ENCODE data around the gene RTN4. TPM values are rescaled to one million over a fixed set of nuclear protein-coding genes. Genes with fewer than 3 reads are reported as not detected.
"Not testable (repeated sequence)": the region's sequence is repeated elsewhere in the genome, so short reads cannot be mapped to it uniquely, and the experiment has no call there.

The RTN4 gene
- total RNA-seq, 1 experiment from 2014 or later: 110 TPM

DNA sequence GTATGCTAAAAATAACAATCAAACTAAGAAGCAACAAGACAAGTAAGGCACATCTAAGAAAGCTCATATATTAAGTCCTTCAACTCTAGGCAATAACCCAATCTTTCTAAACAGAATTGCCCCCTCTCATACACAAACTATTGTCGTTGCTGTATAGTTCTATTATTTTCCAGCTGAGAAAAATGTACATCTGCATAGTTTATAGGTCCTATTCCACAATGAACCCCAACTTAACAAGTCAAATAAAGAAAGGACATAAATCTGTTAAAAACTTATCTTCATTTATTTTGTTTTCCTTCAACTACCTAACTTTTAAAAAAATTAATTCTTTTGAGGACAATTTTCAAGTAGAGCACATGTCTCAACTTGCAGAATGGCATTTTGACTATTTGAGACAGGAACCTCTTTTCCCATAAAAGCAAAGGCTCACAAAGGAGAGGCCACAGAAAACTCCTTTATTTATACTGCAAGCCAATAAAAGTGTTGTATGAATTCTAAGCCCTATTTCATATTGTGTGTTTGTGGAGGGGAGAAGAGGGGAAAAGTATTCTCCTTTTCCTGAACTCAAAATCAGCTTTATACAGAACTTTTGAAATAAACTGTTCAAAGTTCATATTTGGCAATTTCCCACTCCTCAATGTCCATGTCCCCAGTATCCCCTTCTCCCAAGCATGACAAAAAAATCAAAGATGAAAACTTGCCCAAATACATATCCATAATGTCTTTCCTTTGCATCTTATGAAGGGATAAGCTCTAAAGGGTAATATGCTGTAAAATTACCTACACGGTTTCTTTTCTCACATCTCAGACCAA lies 37.4 kb downstream of the RTN4 start:
- DNase-seq (ENCODE audit: low spot score): no peak
- in situ Hi-C loops (cut with HindIII; ENCODE audit: low sequenced_read_pairs): no loop called here

DNA sequence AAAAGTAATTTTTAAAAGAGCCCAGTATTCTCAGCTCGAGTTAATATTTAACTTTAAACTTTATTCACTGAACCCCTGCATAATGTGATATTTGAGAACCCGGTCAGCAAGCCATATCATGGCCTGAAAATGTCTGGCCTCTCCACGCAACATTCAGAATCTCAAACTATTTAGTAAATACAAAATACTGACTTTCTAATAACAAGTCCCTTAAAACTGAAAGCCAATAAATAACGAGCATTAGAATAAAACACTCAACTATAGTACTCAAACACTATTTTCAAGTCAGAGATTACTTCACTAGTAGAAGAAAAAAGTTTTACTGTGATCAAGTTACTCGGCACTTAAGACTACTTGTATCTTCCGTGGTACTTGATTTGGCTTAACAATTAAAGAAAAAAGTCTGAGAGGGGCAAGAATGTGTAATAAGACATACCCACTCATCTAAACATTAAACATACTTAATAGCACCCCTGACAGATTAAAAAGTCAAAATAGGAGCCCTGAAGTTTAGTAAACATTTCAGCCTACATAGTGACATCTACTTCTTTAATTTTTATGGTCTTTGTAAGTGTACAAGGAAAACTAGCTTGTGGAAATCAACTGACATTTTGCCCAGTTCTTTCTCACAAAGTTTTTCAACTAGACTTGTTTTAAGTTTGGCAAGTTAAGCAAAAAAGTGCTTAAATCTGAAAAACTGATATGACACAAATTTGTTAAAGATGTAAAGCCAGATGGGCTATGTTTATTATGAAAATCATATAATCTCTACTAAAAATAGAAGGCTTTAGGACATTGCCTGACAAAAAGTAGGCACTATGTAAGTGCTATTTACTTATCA lies 38.2 kb downstream of the RTN4 start:
- in situ Hi-C loops (cut with HindIII; ENCODE audit: low sequenced_read_pairs): no loop called here
- no peak for DNase-seq (ENCODE audit: low spot score)

DNA sequence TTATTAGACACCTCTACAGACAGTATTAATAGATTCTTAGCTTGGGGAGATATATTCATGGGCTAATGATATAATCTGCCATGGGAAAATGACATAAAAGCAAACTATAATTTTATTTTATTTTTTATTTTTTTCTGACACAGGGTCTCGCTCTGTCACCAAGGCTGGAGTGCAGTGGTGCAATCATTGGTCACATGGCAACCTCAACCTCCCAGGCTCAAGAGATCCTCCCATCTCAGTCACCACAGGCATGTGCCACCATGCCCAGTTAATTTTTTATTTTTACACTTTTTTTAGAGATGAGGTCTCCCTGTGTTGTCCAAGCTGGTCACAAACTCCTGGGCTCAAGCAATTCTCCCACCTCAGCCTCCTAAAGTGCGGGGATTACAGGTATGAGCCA lies 39.3 kb downstream of the RTN4 start:
- no peak for DNase-seq (ENCODE audit: low spot score)
- in situ Hi-C loops (cut with HindIII; ENCODE audit: low sequenced_read_pairs): no loop called here

DNA sequence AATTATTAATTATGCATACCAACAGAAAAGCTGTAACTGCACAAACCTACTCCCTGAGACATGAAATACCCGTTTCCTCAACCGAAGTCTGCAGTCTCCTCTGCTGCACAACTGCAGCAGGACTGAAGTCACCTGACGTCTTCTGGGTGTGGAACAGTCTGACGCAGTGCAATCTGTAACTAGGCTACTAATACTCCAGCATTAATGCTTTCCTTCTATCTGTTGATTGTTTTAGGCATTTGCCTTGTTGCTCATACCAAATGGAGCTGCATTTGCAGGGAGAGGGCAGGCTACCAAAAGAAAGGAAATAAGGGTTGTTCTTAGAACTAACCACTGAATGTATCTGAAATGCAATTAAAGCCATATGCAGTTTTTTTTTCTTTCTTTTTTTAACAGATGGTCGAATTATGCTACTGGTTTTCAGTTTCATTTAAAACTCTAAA lies 40.1 kb downstream of the RTN4 start:
- in situ Hi-C loops (cut with HindIII; ENCODE audit: low sequenced_read_pairs): no loop called here
- peak; percentile 91 for DNase-seq (ENCODE audit: low spot score)

DNA sequence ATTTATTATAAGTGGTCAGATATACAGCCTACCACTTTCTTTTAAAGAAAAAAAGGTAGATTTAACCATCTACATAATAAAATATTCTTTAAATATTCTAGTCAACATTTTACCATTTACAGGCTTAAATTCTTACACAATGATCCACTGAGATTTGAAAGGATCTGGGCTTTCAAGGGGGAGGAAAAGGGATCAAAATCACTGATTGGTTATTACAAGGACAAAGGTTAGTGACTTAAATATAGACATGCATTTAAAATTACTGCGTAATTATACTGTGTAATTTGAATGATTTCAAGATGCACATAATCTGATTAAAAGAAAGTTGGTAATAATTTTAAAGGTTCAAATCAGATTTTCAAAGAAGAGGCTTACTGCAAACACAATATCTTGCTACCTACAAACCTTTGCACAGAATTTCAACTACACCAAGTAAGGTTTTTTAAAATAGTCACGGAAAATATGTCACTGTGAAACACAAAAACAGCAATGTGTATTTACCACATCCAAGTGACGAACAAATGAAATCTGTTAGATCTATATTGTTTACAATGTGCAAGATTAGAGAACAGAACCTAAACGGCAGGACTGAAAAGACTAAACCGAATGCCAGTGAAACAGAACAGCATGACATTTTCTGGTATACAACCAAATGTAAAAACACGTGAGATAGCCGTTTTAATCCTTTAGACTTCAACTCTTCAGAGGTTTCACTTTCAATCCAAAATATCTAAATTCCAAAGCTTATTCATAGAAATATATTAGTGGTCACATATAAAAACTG lies 40.8 kb downstream of the RTN4 start:
- in situ Hi-C loops (cut with HindIII; ENCODE audit: low sequenced_read_pairs): no loop called here
- peak; percentile 73 for DNase-seq (ENCODE audit: low spot score)

DNA sequence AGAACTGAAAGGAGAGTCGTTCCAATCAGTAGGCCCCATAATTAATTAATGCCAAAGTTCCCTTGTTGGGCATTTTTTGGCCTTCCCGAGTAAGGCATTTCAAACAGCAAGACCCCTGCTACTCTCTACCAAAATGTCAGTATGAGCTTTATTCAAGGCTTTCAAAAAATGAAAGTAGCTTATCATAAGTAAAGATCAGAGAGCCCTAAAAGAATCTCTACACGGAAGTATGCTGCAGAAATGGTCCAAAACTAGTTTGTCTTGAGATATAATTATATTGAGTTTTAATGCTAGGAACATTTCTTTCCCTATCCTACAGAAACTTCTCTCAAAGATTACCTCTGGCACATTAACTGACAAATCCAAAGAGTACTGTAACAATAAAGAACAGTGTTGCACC lies 43.9 kb downstream of the RTN4 start:
- in situ Hi-C loops (cut with HindIII; ENCODE audit: low sequenced_read_pairs): no loop called here
- DNase-seq (ENCODE audit: low spot score): no peak

DNA sequence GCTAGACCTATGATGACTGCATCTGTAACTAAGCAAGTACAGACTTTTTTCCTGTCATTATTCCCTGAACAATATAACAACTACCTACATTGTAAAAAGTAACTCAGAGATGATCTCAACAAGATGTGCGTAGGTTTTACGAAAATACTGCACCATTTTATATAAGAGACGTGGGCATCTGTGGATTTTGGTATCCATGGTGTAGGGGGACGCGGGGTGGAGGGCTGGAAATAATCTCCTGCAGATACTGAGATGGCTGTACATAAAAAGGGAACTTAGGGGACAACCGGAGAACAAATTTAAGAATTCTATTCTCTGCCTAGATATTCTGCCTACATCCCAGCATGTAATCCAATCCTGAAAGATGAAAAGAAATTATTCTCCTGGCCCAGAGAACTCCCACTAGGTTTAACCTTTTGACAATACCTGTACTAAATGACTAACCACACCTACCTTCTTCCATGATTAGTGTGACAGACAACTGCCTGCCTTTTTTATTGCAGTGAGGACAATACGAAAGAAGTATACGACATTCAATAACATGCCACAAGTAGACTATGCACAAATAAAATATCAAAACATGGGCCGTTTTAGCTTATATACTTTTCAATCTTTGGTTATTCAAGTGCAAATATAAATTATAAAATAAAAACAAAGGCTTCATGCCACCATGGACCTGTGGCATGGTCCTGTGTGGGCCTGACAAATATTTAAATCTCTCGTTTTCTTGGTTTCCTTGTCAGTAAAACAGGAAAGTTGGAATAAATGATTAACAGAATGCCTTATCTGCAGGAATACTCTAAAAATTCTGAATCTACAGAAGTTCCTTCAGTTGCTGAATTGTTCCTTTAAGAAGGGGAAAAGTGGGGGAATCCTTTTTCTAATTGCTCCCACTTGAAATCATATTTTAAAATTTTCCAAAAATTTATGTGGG lies 46.3 kb downstream of the RTN4 start:
- no peak for DNase-seq (ENCODE audit: low spot score)
- in situ Hi-C loops (cut with HindIII; ENCODE audit: low sequenced_read_pairs): no loop called here

DNA sequence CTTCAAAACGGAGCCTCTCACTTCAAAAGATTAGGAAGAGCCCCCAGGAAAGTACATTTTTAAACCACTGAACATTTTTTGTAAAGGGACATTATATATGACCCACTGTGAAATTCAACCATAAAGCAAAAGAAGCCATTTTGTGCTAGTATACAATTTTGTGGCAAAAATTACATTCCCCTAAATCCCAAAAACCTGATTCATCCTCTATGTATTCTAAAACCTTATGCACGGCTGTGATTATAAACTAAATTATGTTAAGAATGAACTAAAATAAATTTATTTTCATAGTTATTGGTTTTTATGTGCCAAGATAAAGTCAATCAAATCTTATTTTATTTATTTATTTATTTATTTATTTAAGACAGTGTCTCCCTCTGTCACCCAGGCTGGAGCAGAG lies 48.5 kb downstream of the RTN4 start:
- DNase-seq (ENCODE audit: low spot score): no peak
- in situ Hi-C loops (cut with HindIII; ENCODE audit: low sequenced_read_pairs): no loop called here

DNA sequence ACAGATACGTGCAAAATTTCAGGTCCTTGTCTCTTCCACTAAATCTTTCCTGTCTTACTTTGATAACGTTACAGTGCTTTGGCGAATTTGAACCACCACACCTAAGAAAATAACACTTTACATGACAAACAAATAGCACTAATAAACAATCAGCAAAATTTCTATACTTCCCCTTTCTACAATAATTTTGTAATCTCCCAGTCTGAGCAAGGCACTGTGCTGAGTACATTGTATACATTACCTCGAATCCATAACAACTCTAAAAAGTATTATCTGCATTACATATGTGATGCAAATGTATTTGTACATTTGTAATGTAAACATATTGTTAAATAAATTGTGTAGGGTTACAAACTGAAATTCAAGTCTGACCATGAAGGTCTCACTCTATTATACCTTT lies 49.9 kb downstream of the RTN4 start:
- DNase-seq (ENCODE audit: low spot score): no peak
- in situ Hi-C loops (cut with HindIII; ENCODE audit: low sequenced_read_pairs): no loop called here

DNA sequence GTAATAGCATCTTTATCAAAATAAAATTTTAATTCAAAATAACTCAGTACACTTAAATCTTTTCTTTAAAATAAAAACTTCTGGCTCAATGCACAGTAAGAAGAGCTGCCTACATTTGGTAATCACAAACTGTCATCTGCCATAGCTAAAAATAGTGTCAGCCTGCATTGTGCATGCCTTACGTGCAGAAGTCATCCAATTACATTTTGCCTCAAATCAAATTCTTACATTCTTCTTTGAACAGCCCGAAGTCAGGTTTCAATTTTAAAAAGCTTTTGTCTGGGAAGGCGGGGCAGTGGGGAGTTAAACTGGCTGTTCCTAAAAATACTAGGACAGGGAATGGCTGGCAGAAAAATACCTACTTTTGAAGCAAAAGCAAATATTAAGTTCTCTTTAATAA lies 51.1 kb downstream of the RTN4 start:
- peak; percentile 76 for DNase-seq (ENCODE audit: low spot score)

DNA sequence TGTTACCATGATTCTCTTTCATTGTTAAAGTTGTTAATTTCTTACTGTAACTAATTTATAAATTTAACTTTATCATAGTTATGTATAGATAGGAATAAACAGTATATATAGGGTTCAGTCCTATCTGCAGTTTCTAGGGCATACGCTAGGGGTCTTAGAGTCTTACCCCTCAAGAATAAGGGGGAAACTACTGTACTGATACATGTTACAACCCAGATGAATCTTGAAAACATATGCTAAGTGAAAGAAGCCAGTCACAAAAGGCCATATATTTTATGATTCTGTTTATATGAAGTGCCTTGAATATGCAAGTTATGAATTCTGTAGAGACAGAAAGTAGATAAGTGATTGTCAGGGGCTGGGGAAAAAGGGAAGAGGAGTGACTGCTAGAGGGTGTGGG lies 52.4 kb downstream of the RTN4 start:
- DNase-seq (ENCODE audit: low spot score): no peak
- in situ Hi-C loops (cut with HindIII; ENCODE audit: low sequenced_read_pairs): no loop called here

More for the DNA sequence above, 51.1 kb downstream of the RTN4 start:
- in situ Hi-C loops (cut with HindIII; ENCODE audit: low sequenced_read_pairs): no loop called here

DNA sequence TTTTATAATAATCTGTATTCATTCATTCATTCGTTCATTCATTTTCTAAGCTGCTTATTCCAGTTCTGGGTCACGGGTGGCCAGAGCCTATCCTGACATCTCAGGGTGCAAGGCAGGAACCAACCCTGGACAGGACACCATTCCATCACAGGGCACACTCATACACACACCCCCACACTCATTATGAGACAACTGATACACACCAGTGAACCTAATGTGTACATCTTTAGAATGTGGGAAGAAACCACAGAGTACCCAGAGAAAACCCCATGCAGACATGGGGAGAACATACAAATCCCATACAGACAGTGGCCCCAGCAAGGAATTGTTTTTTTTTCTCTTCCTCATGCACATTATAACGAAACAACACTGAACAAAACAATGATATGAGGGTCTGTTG lies 54.7 kb downstream of the RTN4 start:
- DNase-seq (ENCODE audit: low spot score): no peak
- in situ Hi-C loops (cut with HindIII; ENCODE audit: low sequenced_read_pairs): no loop called here

DNA sequence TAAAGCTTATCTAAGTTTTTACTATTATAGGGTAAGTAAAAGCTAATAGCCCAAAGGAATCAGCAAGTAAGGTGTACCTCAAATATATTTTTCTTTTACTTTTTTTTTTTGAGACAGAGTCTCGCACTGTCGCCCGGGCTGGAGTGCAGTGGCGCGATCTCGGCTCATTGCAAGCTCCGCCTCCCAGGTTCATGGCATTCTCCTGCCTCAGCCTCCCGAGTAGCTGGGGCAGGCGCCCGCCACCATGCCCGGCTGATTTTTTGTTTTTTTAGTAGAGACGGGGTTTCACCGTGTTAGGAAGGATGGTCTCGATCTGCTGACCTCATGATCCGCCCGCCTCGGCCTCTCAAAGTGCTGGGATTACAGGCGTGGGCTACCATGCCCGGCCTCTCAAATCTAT lies 59.6 kb downstream of the RTN4 start:
- in situ Hi-C loops (cut with HindIII; ENCODE audit: low sequenced_read_pairs): not testable (repeated sequence)

DNA sequence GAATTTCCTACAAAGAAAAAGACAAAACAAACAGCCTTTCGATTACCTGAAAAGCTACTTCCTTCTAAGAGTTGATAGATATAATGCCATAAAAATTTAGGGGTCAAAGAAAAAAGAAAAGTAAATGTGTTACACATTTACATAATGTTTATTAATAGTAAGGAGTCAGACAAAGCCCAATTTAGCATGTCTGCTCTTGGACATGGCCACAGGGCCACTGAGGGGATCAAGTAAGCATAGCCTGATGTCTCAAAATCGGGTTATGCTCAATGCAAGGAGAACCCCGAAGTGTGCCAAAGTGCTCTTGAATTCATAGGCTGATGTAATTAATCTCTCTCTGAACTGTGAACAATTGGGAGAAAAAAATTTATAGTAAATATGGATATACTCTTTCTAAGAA lies 61.6 kb downstream of the RTN4 start:
- DNase-seq (ENCODE audit: low spot score): no peak
- in situ Hi-C loops (cut with HindIII; ENCODE audit: low sequenced_read_pairs): no loop called here

More for the DNA sequence above, 59.6 kb downstream of the RTN4 start:
- DNase-seq (ENCODE audit: low spot score): not testable (repeated sequence)

DNA sequence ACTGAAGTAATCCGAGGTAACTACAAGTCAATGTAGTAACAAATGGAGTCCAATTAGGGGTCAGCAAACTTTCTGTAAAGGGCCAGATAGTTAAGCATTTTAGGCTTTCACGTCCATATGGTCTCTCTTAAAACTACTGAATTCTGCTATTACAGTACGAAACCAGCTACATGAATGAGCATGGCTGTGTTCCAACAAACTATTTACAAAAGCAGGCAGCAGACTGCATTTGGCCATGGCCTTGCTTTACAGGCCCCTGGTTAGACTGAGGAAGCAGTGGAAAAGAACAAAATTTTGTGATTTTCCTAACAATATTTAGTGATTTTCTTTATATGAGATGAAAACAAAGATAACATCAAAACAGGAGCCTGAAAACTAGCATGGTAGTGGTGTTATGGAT lies 64.0 kb downstream of the RTN4 start:
- no peak for DNase-seq (ENCODE audit: low spot score)
- in situ Hi-C loops (cut with HindIII; ENCODE audit: low sequenced_read_pairs): no loop called here

DNA sequence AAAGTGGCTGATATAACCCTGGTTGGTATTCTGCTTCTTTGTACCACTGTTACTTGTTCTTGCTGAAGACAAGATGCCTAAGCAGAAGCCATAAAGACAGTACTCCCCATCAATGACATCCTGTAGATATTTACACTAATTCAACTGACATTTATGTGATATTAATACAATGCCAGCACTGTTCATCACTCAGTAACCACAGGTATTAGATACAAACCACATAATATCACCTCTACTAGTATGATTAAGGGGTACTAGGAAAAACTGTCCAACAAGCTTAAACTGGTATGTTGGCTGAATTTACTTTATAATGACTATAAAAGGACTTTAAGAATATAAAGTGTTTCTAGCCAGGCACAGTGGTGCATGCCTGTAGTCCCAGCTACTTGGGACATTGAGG lies 65.8 kb downstream of the RTN4 start:
- no peak for DNase-seq (ENCODE audit: low spot score)
- in situ Hi-C loops (cut with HindIII; ENCODE audit: low sequenced_read_pairs): no loop called here

DNA sequence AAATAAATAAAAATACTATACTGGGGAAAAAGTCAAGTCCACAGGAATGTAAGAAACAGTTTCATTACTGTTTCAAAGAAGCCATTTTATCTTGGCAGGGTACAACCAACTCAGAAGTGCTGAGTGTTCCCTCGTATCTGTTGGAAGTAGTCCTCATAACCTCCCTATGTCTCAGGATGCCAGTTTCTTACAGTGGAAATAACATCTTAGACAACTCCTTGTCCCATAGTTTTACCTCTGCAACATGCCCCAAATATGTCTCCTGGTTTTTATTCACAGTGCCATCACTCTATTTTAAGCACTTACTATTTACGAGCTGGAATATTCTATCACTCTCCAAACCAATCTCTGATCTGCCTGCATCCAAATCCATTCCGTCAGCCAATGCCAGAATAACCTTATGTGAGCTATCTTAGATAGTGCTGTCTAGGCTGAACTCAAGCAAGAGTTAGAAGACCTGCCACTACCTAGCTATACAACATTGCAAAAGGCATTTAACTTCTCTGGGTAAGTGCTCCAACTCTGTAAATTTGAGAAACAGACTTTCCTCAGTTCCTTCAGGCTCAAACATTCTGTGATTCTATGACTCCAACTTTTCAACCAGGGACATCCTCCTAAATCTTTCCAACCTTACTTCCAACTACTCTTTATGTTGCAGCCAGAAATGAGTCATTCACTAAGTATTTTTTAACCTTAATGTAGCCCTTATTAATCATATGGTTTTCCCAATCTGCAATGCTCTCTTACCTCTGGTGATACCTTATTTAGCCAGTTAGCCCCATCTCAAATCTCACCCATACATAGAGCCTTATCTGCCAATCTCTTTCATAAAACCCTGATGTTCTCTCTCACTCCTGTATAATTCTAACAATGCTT lies 66.7 kb downstream of the RTN4 start:
- in situ Hi-C loops (cut with HindIII; ENCODE audit: low sequenced_read_pairs): no loop called here
- peak; percentile 67 for DNase-seq (ENCODE audit: low spot score)

DNA sequence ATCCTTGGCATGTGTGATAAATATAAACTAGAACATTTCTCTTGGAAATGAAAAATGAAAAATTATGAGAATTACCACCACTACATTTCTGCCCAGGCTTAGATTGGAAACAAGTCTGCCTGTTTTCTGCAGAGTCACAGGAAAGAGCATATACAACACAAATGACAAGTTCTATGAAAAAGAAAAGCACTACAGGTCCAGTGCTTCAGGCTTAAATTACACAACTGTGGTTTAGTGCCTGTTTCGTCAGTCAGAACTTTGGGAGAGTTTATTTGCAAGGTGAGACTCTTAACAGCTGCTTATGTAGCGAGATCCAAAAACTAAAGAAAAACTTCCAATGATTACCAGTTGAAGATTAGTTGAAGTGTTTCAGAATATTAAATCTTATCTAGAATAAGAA lies 68.9 kb downstream of the RTN4 start:
- no peak for DNase-seq (ENCODE audit: low spot score)
- in situ Hi-C loops (cut with HindIII; ENCODE audit: low sequenced_read_pairs): no loop called here

Measured in G401 (cell line).